Stimulated activated CD4-positive, alpha-beta T cell treated with anti-CD3 and anti-CD28 coated beads, TNF-alpha, amount 100 ng/mL, for 4 hours (primary cell): ENCODE measurements around the gene PATL2.
A peak's percentile ranks its signal among the peaks of the same experiment; 100 is the strongest.
"Not testable (repeated sequence)": the region's sequence is repeated elsewhere in the genome, so short reads cannot be mapped to it uniquely, and the experiment has no call there.

Experiments
- DNase-seq, 3 experiments: peaks; one replicate each; pipeline ENCODE4 v3.0.0-alpha.2; 2020; ENCODE audit warnings: low read depth in 3 of 3

The PATL2 gene

DNA sequence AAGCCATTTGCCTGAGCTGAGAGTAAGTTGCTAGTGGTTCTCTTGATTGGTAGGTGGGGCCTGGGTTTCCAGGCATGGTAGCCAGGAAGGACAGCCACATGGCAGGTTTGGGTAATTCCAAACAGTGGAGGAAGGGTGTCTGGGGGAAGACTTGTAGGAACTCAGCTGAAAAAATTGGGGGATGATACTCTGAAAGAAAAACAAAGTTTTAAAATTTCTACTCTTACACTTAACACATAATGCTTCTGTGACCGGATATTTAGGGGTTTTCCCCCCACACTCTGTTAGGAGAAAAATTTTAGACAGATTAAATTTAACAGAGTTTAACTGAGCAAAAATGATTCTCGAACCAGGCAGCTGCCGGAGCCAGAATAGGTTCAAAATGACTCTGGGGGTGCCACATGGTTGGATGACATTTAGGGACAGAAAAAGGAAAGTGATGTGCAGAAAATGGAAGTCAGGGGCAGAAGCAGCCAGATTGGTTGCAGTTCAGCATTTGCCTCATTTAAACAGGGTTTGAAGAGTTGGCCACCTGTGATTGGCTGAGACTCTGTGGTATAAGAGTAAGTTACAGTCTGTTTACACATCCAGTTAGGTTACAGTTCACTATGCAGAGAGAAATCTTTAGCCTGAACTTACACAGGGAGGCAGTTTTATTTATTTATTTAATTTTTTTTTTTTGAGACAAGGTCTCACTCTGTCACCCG is 8.3 kb upstream of the PATL2 start:
- DNase-seq, result peak in 2 of 3 experiments; percentile 21 to 24

DNA sequence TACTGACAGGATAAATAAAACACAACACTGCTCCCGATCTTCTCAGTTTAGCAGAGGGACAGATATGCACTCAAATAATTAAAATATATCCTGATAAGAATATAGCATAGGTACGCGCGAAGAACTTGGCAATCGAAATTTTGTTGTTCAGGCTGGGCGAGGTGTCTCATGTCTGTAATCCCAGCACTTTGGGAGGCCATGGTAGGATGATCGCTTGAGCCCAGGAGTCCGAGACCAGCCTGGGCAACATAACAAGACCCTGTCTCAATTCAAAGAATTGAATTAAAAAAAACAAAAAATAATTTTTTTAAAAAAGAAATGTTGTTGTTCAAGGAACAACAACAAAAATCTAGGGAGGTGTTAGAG is 7.8 kb upstream of the PATL2 start:
- DNase-seq, result no peak

DNA sequence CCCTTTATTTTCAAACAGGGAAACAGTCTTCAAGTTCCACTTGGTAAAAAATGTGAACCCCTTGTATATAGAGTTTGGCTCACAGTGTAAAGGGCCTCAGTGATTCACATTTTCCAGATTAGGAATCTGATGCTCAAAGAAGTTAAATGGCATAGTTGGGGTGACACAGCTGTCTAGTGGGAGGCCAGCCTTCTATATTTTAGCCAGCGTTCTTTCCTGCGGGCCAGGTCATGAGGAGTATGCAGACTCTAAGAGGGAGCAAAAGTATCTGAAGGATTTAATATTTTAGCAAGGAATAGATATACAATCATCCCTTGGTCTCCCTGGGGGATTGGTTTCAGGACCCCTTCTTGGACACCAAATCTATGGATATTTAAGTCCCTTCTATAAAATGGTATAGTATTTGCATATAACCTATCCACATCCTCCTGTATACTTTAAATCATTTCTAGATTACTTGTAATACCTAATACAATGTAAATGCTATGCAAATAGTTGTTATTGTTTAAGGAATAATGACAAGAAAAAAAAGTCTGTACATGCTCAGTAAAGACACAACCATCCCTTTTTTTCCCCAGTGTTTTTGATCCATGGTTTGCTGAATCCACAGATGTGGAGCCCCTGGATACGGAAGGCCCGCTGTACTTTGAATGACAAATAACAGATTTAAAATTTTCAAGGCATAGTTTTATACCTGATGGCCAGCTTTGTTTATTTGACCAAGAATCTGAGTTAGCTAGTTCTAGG is 7.2 kb upstream of the PATL2 start:
- no peak for DNase-seq

DNA sequence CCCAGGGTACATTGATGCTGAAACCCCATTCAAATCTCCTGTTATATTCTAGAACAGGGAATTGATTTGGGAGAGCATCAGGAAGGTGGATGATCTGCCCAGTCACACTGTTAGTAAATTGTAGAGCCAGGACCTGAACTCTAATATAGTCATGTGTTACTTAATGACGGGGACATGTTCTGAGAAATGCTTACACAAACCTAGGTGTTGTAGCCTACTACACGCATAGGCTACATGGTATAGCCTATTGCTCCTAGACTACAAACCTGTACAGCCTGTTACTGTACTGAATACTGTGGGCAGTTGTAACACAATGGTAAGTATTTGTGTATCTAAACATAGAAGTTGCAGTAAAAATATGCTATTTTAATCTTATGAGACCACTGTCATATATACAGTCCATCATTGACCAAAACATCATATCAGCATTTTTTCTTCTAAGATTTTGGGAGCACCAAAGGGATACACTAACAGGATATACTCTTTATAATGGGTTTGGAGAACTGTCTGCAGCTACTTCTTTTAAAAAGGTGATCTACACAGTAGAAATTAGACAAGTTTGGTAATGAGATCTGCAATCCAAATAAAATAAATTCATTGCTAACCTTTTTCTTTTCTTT is 6.0 kb upstream of the PATL2 start:
- DNase-seq, result no peak

DNA sequence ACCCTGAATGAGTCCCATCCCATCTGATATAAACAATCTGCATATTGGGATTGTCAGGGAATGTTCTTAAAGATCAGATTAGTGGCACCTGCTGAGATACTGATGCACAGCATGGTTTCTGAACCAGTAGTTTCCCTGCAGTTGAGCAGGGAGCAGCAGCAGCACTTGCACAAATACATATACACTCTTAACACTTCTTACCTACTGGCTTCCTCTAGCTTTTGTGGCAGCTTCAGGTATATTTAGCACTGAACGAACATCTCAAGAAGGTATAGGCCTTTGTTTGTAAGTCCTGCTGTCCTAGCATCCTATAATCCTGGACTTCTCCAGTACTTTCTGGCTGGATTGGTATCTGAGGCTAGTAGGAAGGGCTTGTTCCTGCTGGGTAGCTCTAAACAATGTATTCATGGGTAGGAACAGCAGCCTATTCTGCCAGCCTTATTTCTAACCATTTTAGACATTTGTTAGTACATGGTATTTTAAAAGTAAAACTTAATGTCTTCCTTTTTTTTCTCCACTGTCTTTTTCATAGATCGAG is 4.7 kb upstream of the PATL2 start:
- DNase-seq, result no peak

DNA sequence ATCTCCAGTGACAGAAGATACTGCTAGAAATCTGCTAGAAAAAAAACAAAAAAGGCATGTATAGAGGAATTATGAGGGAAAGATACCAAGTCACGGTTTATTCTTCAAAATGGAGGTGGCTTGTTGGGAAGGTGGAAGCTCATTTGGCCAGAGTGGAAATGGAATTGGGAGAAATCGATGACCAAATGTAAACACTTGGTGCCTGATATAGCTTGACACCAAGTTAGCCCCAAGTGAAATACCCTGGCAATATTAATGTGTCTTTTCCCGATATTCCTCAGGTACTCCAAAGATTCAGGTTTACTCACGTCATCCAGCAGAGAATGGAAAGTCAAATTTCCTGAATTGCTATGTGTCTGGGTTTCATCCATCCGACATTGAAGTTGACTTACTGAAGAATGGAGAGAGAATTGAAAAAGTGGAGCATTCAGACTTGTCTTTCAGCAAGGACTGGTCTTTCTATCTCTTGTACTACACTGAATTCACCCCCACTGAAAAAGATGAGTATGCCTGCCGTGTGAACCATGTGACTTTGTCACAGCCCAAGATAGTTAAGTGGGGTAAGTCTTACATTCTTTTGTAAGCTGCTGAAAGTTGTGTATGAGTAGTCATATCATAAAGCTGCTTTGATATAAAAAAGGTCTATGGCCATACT is 4.1 kb upstream of the PATL2 start:
- DNase-seq, result no peak

DNA sequence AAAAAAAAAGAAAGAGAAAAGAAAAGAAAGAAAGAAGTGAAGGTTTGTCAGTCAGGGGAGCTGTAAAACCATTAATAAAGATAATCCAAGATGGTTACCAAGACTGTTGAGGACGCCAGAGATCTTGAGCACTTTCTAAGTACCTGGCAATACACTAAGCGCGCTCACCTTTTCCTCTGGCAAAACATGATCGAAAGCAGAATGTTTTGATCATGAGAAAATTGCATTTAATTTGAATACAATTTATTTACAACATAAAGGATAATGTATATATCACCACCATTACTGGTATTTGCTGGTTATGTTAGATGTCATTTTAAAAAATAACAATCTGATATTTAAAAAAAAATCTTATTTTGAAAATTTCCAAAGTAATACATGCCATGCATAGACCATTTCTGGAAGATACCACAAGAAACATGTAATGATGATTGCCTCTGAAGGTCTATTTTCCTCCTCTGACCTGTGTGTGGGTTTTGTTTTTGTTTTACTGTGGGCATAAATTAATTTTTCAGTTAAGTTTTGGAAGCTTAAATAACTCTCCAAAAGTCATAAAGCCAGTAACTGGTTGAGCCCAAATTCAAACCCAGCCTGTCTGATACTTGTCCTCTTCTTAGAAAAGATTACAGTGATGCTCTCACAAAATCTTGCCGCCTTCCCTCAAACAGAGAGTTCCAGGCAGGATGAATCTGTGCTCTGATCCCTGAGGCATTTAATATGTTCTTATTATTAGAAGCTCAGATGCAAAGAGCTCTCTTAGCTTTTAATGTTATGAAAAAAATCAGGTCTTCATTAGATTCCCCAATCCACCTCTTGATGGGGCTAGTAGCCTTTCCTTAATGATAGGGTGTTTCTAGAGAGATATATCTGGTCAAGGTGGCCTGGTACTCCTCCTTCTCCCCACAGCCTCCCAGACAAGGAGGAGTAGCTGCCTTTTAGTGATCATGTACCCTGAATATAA is 2.2 kb upstream of the PATL2 start:
- DNase-seq, result no peak

DNA sequence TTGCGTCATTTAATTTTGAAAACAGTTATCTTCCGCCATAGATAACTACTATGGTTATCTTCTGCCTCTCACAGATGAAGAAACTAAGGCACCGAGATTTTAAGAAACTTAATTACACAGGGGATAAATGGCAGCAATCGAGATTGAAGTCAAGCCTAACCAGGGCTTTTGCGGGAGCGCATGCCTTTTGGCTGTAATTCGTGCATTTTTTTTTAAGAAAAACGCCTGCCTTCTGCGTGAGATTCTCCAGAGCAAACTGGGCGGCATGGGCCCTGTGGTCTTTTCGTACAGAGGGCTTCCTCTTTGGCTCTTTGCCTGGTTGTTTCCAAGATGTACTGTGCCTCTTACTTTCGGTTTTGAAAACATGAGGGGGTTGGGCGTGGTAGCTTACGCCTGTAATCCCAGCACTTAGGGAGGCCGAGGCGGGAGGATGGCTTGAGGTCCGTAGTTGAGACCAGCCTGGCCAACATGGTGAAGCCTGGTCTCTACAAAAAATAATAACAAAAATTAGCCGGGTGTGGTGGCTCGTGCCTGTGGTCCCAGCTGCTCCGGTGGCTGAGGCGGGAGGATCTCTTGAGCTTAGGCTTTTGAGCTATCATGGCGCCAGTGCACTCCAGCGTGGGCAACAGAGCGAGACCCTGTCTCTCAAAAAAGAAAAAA is 1.4 kb upstream of the PATL2 start:
- DNase-seq, result peak in 2 of 3 experiments; percentile 40 to 43

DNA sequence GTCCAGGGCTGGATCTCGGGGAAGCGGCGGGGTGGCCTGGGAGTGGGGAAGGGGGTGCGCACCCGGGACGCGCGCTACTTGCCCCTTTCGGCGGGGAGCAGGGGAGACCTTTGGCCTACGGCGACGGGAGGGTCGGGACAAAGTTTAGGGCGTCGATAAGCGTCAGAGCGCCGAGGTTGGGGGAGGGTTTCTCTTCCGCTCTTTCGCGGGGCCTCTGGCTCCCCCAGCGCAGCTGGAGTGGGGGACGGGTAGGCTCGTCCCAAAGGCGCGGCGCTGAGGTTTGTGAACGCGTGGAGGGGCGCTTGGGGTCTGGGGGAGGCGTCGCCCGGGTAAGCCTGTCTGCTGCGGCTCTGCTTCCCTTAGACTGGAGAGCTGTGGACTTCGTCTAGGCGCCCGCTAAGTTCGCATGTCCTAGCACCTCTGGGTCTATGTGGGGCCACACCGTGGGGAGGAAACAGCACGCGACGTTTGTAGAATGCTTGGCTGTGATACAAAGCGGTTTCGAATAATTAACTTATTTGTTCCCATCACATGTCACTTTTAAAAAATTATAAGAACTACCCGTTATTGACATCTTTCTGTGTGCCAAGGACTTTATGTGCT is 721 bp upstream of the PATL2 start:
- peak in 2 of 3 experiments; percentile 32 to 42 for DNase-seq

DNA sequence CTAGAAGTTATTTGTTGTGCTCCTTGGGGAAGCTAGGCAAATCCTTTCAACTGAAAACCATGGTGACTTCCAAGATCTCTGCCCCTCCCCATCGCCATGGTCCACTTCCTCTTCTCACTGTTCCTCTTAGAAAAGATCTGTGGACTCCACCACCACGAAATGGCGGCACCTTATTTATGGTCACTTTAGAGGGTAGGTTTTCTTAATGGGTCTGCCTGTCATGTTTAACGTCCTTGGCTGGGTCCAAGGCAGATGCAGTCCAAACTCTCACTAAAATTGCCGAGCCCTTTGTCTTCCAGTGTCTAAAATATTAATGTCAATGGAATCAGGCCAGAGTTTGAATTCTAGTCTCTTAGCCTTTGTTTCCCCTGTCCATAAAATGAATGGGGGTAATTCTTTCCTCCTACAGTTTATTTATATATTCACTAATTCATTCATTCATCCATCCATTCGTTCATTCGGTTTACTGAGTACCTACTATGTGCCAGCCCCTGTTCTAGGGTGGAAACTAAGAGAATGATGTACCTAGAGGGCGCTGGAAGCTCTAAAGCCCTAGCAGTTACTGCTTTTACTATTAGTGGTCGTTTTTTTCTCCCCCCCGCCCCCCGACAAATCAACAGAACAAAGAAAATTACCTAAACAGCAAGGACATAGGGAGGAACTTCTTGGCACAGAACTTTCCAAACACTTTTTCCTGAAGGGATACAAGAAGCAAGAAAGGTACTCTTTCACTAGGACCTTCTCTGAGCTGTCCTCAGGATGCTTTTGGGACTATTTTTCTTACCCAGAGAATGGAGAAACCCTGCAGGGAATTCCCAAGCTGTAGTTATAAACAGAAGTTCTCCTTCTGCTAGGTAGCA is 657 bp downstream of the PATL2 start:
- peak in 1 of 3 experiments; percentile 22 for DNase-seq

DNA sequence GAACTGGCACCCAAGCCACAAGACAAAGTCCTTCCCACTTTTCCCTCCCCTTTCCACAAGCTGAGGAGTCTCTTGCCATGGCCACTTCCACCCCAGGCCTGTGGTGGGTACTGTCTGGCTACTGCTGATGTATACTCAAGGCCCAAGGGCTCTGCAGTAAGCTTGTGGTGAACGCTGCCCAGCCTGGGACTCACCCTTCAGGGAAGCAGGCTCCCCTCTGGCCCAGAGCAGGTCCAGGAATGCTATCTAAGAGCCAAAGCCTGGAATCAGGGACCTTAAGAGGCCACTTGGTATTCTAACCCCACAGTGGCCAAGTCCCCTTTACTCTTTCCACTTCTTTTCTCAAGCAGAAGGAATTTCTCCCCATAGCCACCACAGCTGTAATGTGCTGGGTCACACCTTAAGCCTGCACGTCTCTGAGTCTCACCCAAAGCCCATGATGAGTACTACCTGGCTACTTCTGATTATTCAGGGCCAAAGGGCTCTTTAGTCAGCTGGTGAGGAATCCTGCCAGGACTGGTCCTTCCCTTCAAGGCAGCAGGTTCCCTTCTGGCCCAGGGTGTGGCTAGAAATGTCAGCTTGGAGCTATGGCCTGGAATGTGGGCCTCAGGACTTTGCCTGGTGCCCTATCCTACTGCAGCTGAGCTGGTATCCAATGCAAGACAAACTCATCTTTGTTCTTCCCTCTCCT is 4.0 kb downstream of the PATL2 start:
- no peak for DNase-seq

DNA sequence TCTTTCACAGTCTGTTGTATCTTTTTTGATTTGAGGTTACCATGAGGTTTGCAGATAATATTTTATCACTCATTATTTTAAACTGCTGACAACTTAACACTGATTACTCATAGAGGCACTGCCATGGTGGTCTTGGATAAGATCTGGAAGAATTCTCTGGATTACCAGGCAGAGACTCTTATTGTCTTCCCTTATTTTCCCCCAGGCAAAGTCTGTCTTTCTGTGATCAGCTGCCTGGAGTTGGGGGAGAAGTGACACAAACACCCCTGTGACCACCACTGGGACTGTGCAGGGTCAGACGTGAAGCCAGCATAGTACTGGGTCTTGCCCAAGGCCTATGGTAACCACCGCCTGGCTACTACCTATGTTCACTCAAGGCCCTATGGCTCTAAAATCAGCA is 4.7 kb downstream of the PATL2 start:
- no peak for DNase-seq

DNA sequence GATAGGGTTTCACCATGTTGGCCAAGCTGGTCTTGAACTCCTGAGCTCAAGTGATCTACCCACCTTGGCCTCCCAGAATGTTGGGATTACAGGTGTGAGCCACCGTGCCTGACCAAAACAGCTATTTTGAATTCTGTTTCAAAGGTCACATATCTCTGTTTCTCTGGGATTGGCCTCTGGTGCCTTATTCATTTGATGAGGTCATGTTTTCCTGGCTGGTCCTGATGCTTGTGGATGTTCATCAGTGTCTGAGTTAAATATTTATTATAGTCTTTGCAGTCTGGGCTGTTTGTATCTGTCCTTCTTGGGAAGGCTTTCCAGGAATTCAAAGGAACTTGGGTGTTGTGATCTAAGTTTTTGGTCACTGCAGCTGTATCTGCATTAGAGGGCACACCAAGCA is 5.1 kb downstream of the PATL2 start:
- no peak for DNase-seq

DNA sequence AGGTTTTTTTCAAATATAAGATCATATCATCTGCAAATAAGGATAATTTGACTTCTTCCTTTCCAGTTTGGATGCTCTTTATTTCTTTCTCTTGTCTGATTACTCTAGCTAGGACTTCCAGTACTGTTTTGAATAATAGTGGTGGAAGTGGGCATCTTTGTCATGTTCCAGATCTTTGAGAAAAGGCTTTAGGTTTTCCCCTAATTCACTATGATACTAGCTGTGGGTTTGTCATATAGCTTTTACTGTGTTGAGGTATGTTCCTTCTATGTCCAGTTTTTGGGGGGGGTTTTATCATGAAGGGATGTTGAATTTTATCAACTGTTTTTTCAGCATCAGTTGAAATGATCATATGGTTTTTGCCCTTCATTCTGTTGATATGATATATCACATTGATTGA is 10.4 kb downstream of the PATL2 start:
- not testable (repeated sequence) for DNase-seq

DNA sequence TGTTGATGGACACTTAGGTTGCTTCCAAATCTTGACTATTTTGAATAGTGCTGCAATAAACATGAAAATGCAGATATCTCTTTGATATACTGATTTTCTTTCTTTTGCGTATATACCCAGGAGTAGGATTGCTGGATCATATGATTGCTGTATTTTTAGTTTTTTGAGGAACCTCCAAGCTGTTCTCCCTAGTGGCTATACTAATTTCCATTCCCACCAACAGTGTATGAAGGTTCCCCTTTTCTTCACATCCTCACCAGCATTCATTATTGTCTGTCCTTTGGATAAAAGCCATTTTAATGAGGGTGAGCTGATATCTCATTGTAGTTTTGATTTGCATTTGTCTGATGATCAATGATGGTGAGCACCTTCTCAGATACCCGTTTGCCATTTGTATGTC is 12.5 kb downstream of the PATL2 start:
- DNase-seq, result no peak

DNA sequence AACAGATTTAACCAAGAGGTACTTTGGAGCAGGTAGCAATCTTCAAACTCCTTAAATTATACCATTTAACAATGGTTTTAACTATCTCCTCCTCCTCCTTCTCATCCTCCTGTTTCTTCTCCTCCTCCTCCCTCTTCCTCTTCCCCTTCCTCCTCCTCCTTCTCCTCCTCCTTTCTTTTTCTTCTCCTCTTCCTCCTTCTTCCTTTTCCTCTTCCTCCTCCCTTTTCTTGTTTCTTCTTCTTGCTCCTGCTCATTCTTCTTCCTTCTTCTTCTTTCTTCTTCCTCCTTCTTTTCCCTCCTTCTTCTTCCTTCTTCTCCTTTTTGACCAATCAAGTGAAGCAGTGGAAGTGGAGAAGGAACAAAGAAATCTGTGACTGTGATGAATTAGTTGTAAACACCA is 14.1 kb downstream of the PATL2 start:
- DNase-seq, result no peak

DNA sequence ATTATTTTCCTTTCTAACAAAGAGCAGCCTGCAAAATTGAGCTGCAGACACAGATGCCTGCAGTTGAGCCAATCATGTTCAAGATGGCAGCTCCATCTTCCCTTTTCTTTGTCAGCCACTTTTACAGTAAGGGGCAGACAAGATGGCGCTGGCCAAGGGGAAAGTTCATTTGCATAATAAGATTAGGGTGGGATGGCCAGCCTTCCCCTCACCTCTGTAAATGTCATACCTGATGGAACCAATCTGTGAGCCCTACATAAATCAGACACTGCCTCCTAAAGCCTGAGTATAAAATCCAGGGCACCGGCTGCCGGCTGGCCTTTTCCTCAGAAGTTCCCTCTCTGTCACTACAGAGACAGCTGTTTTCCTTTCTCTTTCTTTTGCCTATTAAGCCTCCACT is 15.8 kb downstream of the PATL2 start:
- DNase-seq, result no peak

DNA sequence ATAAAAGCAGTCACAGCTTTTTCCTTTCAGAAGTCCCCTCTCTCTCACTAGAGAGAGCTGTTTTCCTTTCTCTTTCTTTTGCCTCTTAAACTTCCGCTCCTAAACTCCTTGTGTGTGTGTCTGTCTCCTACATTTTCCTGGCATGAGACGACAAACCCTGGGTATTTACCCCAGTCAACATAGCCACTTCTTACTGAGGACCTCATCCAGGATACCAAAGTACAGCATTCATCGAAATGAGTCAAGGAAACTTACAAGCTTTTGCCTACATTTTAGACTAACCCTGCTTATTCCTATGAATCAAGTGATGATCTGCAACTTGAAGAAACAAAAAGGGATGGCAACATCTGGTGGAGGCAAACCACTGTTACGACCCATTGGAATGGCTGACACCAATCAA is 16.7 kb downstream of the PATL2 start:
- DNase-seq, result no peak

DNA sequence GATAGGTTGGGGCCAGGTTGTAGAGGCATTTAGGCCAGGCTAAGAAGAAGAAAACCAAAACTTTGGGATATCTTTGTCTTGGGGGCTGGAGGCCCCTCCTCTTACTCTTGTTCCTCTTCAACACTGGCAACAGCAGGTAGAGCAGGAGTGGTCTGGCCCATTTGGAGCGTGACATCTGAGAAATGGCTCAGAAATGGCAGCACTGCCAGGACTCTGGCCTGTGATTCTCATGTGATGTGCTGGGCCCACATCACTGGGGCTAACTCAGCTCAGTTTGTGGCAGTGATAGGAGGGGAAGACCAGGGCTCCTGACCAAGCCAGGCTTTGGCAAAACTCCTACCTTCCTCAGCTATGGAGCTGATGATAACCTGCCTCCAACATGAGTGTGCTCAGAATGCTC is 18.5 kb downstream of the PATL2 start:
- DNase-seq, result no peak
